Stimulated activated CD8-positive, alpha-beta memory T cell treated with anti-CD3 and anti-CD28 coated beads, Interleukin-2, amount 100 ng/mL, for 48 hours (primary cell): ENCODE data around the gene PM20D1.
A peak's percentile ranks its signal among the peaks of the same experiment; 100 is the strongest.
"Not testable (repeated sequence)": the region's sequence is repeated elsewhere in the genome, so short reads cannot be mapped to it uniquely, and the experiment has no call there.

Experiments
- DNase-seq, 2 donors: peaks; one replicate each; pipeline ENCODE4 v3.0.0-alpha.2; 2020; ENCODE audit warnings: low read depth in 2 of 2

Gene PM20D1

GRCh38 chr1:205849619-205850355 lies at the start of gene PM20D1:
Gene PM20D1, minus strand, starts transcription at chr1:205850132. Its CDS starts 60 bp downstream, at chr1:205850072.
- peak; percentile 50 to 60 for DNase-seq

DNA sequence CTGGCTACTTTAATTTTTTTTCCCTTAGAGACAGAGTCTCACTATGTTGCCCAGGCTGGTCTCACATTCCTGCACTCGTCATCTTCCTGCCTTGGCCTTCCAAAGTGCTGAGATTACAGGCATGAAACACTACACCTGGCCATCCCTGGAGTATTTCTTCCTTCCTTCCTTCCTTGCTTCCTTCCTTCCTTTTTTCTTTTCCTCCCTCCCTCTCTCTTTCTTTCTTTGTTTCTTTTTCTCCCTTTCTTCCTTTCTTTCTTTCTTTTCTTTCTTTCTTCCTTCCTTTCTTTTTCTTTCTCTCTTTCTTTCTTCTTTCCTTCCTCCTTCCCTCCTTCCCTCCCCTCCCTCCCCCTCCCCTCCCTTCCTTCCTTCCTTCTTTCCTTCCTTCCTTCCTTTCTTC lies 46.4 kb upstream of the PM20D1 start:
- no peak for DNase-seq

DNA sequence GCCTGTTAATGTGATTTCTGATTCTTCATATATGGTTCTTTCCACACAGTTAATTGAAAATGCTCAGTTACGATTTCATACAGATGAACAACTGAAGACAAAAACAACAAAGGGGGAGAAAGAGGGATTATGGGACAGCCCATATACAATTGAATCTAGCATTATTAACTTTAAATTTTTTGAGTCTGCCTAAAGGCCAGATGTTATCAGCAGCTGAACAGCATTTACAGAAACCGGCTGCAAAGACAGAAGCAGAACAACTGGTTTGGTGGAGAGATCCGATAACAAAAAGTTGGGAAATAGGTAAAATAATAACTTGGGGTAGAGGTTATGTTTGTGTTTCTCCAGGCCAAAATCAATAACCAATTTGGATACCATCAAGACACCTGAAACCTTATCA lies 44.2 kb upstream of the PM20D1 start:
- DNase-seq = not testable (repeated sequence)

DNA sequence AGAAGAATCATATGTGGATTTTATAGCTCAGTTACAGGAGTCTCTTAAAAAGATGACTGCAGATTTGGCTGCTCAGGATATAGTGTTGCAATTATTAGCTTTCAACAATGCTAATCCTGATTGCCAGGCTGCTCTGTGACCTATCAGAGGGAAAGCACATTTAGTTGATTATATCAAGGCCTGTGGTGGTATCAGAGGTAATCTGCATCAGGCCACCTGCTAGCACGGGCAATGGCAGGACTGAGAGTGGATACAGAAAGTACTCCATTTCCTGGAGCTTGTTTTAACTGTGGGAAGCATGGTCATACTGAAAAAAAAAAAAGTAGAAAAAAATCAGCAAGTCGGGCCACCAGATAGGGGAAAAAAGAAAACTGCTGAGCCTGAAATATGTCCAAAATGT lies 42.2 kb upstream of the PM20D1 start:
- not testable (repeated sequence) for DNase-seq

GRCh38 chr1:205891481-205891880 lies 41.5 kb upstream of the PM20D1 start:
- not testable (repeated sequence) for DNase-seq

GRCh38 chr1:205890631-205891030 lies 40.7 kb upstream of the PM20D1 start:
- DNase-seq = not testable (repeated sequence)

GRCh38 chr1:205889706-205890105 lies 39.8 kb upstream of the PM20D1 start:
- DNase-seq = not testable (repeated sequence)

DNA sequence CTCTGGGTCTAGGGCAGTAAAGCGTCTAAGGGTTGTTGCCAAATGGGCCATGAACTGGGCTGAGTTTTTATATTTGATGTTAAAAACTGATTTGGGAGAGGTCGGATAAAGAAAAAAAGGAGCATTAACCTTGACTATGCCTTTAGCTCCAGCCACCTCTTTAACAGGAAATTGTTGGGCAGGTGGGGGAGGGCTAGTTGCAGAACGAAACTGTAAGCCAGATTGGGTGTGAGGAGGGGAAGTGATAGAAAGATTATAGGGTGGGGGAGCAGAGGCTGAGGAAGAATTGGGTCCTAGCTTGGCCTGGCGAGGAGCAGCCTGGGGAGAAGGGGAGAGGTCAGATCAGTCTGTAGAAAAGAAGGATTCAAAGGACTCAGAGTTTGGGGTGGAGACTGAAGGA lies 39.1 kb upstream of the PM20D1 start:
- DNase-seq = not testable (repeated sequence)

- DNase-seq = no peak
Observed at GRCh38 chr1:205883792-205884191, 33.9 kb upstream of the PM20D1 start.

DNA sequence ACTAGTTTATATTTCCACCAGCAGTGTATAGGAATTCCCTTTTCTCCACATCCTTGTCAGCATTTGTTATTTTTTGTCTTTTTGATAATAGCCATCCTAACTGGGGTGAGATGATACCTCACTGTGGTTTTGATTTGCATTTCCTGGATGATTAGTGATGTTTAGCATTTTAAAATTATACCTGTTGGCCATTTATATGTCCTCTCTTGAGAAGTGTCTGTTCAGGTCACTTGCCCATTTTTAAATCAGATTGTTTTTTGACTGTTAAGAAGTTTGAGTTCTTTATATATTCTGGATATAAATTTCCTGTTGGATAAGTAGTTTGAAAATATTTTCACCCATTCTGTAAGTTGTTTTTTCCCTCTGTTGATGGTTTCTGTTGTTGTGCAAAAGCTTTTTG lies 31.0 kb upstream of the PM20D1 start:
- DNase-seq = no peak

- no peak for DNase-seq
Observed at GRCh38 chr1:205879974-205880373, 30.0 kb upstream of the PM20D1 start.

DNA sequence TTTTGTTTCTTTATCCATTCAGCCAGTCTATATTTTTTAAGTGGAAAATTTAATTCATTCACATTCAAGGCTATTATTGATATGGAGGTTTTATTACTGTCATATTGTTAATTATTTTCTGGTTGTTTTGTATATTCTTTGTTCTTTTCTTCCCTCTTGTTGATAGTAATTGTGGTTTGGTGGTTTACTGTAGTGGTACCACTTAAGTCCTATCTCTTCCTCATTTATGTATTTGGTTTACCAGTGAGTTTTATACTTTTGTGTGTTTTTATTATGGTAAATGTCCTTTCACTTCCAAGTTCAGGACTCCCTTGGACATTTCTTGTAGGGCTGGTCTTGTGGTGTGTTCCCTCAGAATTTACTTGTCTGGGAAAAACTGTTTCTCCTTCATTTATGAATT lies 28.1 kb upstream of the PM20D1 start:
- DNase-seq = no peak

DNA sequence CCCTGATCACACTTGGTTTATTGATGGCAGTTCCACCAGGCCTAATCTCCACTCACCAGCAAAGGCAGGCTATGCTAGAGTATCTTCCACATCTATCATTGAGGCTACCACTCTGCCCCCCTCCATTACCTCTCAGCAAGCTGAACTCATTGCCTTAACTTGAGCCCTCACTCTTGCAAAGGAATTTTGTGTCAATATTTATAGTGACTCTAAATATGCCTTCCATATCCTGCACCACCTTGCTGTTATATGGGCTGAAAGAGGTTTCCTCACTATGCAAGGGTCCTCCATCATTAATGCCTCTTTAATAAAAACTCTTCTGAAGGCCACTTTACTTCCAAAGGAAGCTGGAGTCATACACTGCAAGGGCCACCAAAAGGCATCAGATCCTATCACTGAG lies 23.2 kb upstream of the PM20D1 start:
- not testable (repeated sequence) for DNase-seq

- DNase-seq = no peak
Observed at GRCh38 chr1:205870236-205870635, 20.3 kb upstream of the PM20D1 start.

DNA sequence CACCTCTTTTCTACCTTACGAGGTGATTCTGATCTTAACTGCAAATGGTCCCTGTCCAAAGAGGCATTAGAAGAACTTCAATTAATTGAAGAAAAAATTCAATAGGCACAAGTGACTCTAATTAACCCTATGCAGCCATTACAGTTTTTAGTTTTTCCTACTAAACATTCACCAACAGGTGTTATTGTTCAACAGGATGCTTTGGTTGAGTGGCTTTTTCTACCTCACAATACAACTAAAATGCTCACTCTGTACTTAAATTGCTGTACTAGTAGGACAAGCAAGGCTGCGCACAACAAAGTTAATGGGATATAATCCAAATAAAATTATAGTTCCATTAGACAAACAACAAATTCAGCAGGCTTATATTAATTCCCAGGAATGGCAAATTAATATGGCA lies 11.6 kb upstream of the PM20D1 start:
- DNase-seq = no peak

- no peak for DNase-seq
Observed at GRCh38 chr1:205858141-205858961, 8.4 kb upstream of the PM20D1 start.

GRCh38 chr1:205857501-205857900 lies 7.6 kb upstream of the PM20D1 start:
- not testable (repeated sequence) for DNase-seq

- no peak for DNase-seq
Observed at GRCh38 chr1:205856433-205856832, 6.5 kb upstream of the PM20D1 start.

- DNase-seq = no peak
Observed at GRCh38 chr1:205852969-205853368, 3.0 kb upstream of the PM20D1 start.

DNA sequence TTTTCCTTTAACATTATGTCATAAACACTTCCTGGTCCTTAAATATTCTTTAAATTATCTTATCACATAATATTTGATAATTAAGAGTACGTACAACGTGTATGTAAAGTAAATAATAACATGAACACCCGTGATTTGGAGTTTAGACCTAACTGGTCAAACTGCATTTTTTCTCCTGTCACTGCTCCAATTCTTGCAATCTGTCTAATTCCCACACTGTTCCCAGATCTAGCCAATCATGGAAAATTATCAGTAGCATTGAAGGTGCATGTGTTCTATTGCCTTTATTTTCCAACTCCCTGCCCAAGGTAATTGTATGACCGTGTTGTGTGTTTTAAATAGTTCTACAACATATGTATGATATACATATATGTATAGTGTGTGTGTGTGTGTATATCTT lies 2.1 kb upstream of the PM20D1 start:
- DNase-seq = no peak

GRCh38 chr1:205843036-205843859 lies 6.7 kb downstream of the PM20D1 start:
- no peak for DNase-seq

GRCh38 chr1:205842229-205842628 lies 7.7 kb downstream of the PM20D1 start:
- no peak for DNase-seq
